ENCODE data around the gene MARCHF4. TPM values are rescaled to one million over a fixed set of nuclear protein-coding genes. Genes with fewer than 3 reads are reported as not detected.

Gene MARCHF4
- total and polyA plus RNA-seq, 2 of the 8 experiments (the other 6 are each of a cell fraction or from before 2014, with no cell fraction given): 1.9 to 2.9 TPM

DNA sequence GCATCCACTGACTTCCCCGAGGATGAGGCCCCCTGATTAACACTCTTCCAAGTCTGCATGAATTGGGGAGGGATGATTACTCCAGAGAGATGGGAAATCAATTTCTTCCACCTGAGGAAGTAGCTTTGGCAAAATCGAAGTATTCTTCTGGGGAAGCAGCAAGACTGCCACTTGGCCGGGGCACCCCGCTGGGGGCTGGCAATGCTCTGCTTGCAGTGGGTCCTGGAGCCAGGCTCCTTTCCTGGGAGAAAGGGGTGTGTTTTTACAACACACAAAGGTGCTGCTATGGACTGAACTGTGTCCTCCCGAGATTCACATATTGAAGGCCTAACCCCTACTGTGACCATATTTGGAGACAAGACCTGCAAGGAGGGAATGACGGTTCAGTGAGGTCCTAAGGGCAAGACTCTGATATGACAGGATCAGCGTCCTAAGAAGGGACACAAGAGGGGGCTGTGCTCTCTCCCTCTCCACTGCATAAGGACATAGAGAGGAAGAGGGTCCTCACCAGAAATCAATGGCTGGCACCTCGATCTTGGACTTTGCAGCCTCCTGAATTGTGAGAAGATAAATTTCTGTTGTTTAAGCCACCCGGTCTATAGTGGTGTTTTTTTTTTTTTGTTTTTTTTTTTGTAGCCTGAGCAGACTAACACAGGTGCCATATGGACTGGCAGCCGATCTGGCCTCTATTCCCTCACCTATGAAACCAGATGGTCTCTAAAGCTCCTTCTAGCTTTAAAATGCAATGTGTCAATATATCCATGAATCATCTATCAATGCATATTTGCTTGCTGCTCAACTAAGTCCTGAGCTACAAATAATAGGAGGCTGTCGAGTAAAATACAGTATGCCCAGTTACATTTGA lies 36.4 kb upstream of the MARCHF4 start:
- Histone ChIP-seq H3K27ac (ENCODE audit: low read depth, low read length) (no peak overlapping the region), H2BK12ac (ENCODE audit: low read depth, low read length) (no peak overlapping the region), H3K23ac (ENCODE audit: insufficient read length) (no peak overlapping the region), H3K79me1 (ENCODE audit: low read depth, low read length) (no peaks in the 10 kb centered on the region), H3K4me2 (ENCODE audit: insufficient read depth in 1 of 2, low read depth in 2 of 2, low read length in 2 of 2) (no peak overlapping the region), H3K23me2 (ENCODE audit: low read depth, low read length) (peaks cover 2% of the 10 kb centered on the region; the same call in 1 of the 2 replicates), H4K5ac (ENCODE audit: insufficient read length, low read depth, low read length) (no peak overlapping the region), H3K4me1 (replicated peaks in 1 of 4; ENCODE audit: control insufficient read depth in 3 of 4, insufficient read depth in 4 of 4, low read length in 3 of 4) (peaks cover 2 to 6% (median 4%) of the 10 kb centered on the region in 4 experiments), H3K56ac (replicated peaks; ENCODE audit: insufficient read length, low read depth, low read length) (no peak overlapping the region), H3K14ac (ENCODE audit: insufficient read length) (no peak overlapping the region), H2AFZ (ENCODE audit: low read length) (no peak overlapping the region), H3K9ac (replicated peaks in 1 of 4; ENCODE audit: extremely low read depth in 1 of 4, low read depth in 3 of 4, low read length in 3 of 4) (no peak overlapping the region), H2BK120ac (replicated peaks; ENCODE audit: low read depth, low read length) (no peak overlapping the region), H3K27me3 (replicated peaks in 1 of 4; ENCODE audit: control insufficient read depth in 3 of 4, extremely low read depth in 1 of 4, insufficient read depth in 3 of 4, low read length in 3 of 4) (no peaks in the 10 kb centered on the region), H2AK5ac (ENCODE audit: low read depth, low read length) (no peak overlapping the region), H3K9me3 (ENCODE audit: insufficient read depth in 2 of 2, low read depth in 1 of 2, low read length in 1 of 2) (no peaks in the 10 kb centered on the region), H2BK20ac (ENCODE audit: low read length) (no peak overlapping the region), H3K36me3 (ENCODE audit: control insufficient read depth in 2 of 4, insufficient read depth in 4 of 4, low read length in 3 of 4) (no peaks in the 10 kb centered on the region), H4K20me1 (replicated peaks in 1 of 2; ENCODE audit: control insufficient read depth in 1 of 2, insufficient read depth in 2 of 2, low read length in 2 of 2) (no peaks in the 10 kb centered on the region), H3K79me2 (ENCODE audit: control insufficient read depth in 1 of 2, insufficient read depth in 2 of 2, low read length in 2 of 2) (no peaks in the 10 kb centered on the region), H2BK5ac (ENCODE audit: low read depth, low read length) (no peak overlapping the region), H2BK15ac (ENCODE audit: low read length) (no peak overlapping the region), H4K91ac (replicated peaks; ENCODE audit: insufficient read length, low read length) (no peak overlapping the region), H4K8ac (ENCODE audit: extremely low read depth, insufficient read depth, low read length) (no peak overlapping the region), H3K4me3 (ENCODE audit: extremely low read depth in 1 of 4, insufficient read depth in 2 of 4, low read depth in 3 of 4, low read length in 4 of 4) (no peak overlapping the region), H3K18ac (ENCODE audit: extremely low read depth, low read length) (no peak overlapping the region), H3K4ac (replicated peaks; ENCODE audit: insufficient read length, low read depth, low read length) (no peak overlapping the region)
- 69% methylated on average over 11 of the region's 11 CpGs; no CpG with 5 or more reads in 1 of the 2 experiments for WGBS, 2 experiments (ENCODE audit: extremely low coverage in 1 of 2, insufficient coverage in 1 of 2, insufficient read length in 1 of 2, insufficient replicate concordance in 2 of 2, low coverage in 1 of 2, low lambda C conversion rate in 2 of 2, missing lambda C conversion rate in 1 of 2)
- ChIA-PET POLR2A (ENCODE audit: partially characterized antibody) (interaction anchor here (0.8 to 1.3 kb wide), 2 partner anchors 291 to 294 kb away, joined by 3 read pairs; no protein-coding TSS in a partner anchor), CTCF (ENCODE audit: partially characterized antibody) (interaction anchor here (1.1 to 9.4 kb wide), 7 partner anchors 6 to 187 kb away, joined by 3 to 105 read pairs (median 4); partner anchors contain the start of gene SMARCAL1)
- no peak for FAIRE-seq
- DNase-seq (ENCODE audit: low read depth in 1 of 2, low spot score in 2 of 2): peak in 1 of 2 experiments; percentile 57
- TF ChIP-seq, protein P1, sequence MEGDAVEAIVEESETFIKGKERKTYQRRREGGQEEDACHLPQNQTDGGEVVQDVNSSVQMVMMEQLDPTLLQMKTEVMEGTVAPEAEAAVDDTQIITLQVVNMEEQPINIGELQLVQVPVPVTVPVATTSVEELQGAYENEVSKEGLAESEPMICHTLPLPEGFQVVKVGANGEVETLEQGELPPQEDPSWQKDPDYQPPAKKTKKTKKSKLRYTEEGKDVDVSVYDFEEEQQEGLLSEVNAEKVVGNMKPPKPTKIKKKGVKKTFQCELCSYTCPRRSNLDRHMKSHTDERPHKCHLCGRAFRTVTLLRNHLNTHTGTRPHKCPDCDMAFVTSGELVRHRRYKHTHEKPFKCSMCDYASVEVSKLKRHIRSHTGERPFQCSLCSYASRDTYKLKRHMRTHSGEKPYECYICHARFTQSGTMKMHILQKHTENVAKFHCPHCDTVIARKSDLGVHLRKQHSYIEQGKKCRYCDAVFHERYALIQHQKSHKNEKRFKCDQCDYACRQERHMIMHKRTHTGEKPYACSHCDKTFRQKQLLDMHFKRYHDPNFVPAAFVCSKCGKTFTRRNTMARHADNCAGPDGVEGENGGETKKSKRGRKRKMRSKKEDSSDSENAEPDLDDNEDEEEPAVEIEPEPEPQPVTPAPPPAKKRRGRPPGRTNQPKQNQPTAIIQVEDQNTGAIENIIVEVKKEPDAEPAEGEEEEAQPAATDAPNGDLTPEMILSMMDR (IDR thresholded peaks at IDR 0.05; ENCODE audit: control extremely low read depth in 1 of 3, insufficient read depth in 1 of 3, low read depth in 1 of 3, low read length in 3 of 3): peak in 2 of 3 experiments; percentile 11 to 51; a peak in 2 of 4 replicates
- TF ChIP-seq RAD21 (IDR thresholded peaks at IDR 0.05 in 1 of 2, conservative IDR thresholded peaks at IDR 0.05 in 1 of 2; ENCODE audit: low read depth in 2 of 2, low read length in 2 of 2) (peak; percentile 35 to 41; a peak in 3 of 4 replicates), BACH1 (IDR thresholded peaks at IDR 0.05; ENCODE audit: low read length) (no peak), CBX8 (IDR thresholded peaks at IDR 0.05; ENCODE audit: borderline replicate concordance, low read depth, low read length) (no peak), SP1 (IDR thresholded peaks at IDR 0.05; ENCODE audit: low read depth, low read length) (no peak)
- TF ChIP-seq, protein P2, sequence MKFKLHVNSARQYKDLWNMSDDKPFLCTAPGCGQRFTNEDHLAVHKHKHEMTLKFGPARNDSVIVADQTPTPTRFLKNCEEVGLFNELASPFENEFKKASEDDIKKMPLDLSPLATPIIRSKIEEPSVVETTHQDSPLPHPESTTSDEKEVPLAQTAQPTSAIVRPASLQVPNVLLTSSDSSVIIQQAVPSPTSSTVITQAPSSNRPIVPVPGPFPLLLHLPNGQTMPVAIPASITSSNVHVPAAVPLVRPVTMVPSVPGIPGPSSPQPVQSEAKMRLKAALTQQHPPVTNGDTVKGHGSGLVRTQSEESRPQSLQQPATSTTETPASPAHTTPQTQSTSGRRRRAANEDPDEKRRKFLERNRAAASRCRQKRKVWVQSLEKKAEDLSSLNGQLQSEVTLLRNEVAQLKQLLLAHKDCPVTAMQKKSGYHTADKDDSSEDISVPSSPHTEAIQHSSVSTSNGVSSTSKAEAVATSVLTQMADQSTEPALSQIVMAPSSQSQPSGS (IDR thresholded peaks at IDR 0.05; ENCODE audit: low read length): no peak

All from H1 (cell line).